PFSK-1 (cell line): Measurements from ENCODE around the gene PCSK5.

Experiments used
- POLR2AphosphoS5 ChIP-seq: IDR thresholded peaks from 2 replicates; pipeline ENCODE4 v1.6.1; 2012; ENCODE audit warnings: low read depth, mild to moderate bottlenecking, control low read depth, low read length, moderate library complexity
- SIN3A ChIP-seq: IDR thresholded peaks from 2 replicates; pipeline ENCODE4 v1.6.1; 2012; ENCODE audit warnings: mild to moderate bottlenecking, low read length, moderate library complexity, borderline replicate concordance; ENCODE audit not compliant: insufficient read depth
- TAF1 ChIP-seq: IDR thresholded peaks from 2 replicates; pipeline ENCODE4 v1.6.1; 2012; ENCODE audit warnings: low read length, control low read depth, borderline replicate concordance; ENCODE audit not compliant: insufficient read depth
- TF ChIP-seq, protein P1 (sequence below), 2 experiments: IDR thresholded peaks; 2 replicates each; pipeline versions ENCODE4 v1.6.1 to v1.8.0; 2011 to 2012; ENCODE audit warnings: low read depth in 2 of 2, low read length in 2 of 2, control low read depth in 1 of 2, inconsistent platforms in 1 of 2, mild to moderate bottlenecking in 1 of 2, moderate library complexity in 1 of 2; ENCODE audit not compliant: insufficient read depth in 1 of 2

DNA sequence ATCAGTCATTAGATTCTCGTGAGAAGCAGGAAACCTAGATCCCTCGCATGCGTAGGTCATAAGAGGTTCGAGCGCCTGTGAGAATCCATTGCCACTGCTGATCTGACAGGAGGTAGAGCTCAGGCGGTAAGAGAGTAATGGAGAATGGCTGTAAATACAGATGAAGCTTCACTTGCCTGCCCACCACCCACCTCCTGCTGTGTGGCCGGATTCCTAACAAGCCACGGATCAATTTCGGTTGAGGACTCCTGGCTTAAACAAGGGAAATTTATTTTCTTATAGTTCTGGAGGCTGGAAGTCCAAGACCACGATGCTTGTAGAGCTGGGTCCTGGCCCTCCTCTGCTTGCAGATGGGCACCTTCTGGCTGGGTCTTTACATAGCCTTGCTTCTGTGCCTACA lies 200.4 kb downstream of the PCSK5 start:
- no peak for TF ChIP-seq SIN3A
- TF ChIP-seq POLR2AphosphoS5 = no peak
- TF ChIP-seq TAF1 = no peak
- TF ChIP-seq, protein P1, sequence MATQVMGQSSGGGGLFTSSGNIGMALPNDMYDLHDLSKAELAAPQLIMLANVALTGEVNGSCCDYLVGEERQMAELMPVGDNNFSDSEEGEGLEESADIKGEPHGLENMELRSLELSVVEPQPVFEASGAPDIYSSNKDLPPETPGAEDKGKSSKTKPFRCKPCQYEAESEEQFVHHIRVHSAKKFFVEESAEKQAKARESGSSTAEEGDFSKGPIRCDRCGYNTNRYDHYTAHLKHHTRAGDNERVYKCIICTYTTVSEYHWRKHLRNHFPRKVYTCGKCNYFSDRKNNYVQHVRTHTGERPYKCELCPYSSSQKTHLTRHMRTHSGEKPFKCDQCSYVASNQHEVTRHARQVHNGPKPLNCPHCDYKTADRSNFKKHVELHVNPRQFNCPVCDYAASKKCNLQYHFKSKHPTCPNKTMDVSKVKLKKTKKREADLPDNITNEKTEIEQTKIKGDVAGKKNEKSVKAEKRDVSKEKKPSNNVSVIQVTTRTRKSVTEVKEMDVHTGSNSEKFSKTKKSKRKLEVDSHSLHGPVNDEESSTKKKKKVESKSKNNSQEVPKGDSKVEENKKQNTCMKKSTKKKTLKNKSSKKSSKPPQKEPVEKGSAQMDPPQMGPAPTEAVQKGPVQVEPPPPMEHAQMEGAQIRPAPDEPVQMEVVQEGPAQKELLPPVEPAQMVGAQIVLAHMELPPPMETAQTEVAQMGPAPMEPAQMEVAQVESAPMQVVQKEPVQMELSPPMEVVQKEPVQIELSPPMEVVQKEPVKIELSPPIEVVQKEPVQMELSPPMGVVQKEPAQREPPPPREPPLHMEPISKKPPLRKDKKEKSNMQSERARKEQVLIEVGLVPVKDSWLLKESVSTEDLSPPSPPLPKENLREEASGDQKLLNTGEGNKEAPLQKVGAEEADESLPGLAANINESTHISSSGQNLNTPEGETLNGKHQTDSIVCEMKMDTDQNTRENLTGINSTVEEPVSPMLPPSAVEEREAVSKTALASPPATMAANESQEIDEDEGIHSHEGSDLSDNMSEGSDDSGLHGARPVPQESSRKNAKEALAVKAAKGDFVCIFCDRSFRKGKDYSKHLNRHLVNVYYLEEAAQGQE (IDR thresholded peaks at IDR 0.05; ENCODE audit: insufficient read depth in 1 of 2, low read depth in 2 of 2, low read length in 2 of 2) = no peak
